Chondrocyte (in vitro differentiated cells): Measurements from ENCODE around the gene HOXD13. TPM values are rescaled to one million over a fixed set of nuclear protein-coding genes. Genes with fewer than 3 reads are reported as not detected.

Experiments used
- DNase-seq: peaks from one replicate; pipeline ENCODE4 v3.0.0; 2021; ENCODE audit warnings: mixed read lengths, low spot score
- H3K27ac Mint-ChIP-seq: one replicate; pipeline ENCODE4 v1.8.0; 2021; ENCODE audit warnings: mild to moderate bottlenecking, moderate library complexity, mixed read lengths; ENCODE audit not compliant: unreplicated experiment
- H3K27me3 Mint-ChIP-seq: 2 replicates; pipeline ENCODE4 v1.8.0; 2021; ENCODE audit warnings: low read depth, mixed read lengths
- H3K36me3 Mint-ChIP-seq: 2 replicates; pipeline ENCODE4 v1.8.0; 2021; ENCODE audit warnings: low read depth, mixed read lengths
- H3K4me1 Mint-ChIP-seq: 2 replicates; pipeline ENCODE4 v1.8.0; 2021; ENCODE audit warnings: low read depth, mild to moderate bottlenecking, mixed read lengths
- H3K4me3 Mint-ChIP-seq: one replicate; pipeline ENCODE4 v1.8.0; 2021; ENCODE audit warnings: mild to moderate bottlenecking, moderate library complexity, mixed read lengths; ENCODE audit not compliant: unreplicated experiment
- H3K9me3 Mint-ChIP-seq: 2 replicates; pipeline ENCODE4 v1.8.0; 2021; ENCODE audit warnings: low read depth, mixed read lengths
- total RNA-seq: library from RNA; stranded (reverse); gene quantifications from 3 replicates; pipeline ENCODE4 v1.2.1, GENCODE V29; 2021
- TF ChIP-seq, protein P1 (sequence below): fragments of 200-600 bp; sonication (generic); IDR thresholded peaks from 2 replicates; pipeline ENCODE4 v1.5.0; 2021; ENCODE audit warnings: antibody characterized with exemption, mild to moderate bottlenecking, moderate library complexity

HOXD13 gene
- total RNA-seq, 1 donor from 2014 or later = not detected

DNA sequence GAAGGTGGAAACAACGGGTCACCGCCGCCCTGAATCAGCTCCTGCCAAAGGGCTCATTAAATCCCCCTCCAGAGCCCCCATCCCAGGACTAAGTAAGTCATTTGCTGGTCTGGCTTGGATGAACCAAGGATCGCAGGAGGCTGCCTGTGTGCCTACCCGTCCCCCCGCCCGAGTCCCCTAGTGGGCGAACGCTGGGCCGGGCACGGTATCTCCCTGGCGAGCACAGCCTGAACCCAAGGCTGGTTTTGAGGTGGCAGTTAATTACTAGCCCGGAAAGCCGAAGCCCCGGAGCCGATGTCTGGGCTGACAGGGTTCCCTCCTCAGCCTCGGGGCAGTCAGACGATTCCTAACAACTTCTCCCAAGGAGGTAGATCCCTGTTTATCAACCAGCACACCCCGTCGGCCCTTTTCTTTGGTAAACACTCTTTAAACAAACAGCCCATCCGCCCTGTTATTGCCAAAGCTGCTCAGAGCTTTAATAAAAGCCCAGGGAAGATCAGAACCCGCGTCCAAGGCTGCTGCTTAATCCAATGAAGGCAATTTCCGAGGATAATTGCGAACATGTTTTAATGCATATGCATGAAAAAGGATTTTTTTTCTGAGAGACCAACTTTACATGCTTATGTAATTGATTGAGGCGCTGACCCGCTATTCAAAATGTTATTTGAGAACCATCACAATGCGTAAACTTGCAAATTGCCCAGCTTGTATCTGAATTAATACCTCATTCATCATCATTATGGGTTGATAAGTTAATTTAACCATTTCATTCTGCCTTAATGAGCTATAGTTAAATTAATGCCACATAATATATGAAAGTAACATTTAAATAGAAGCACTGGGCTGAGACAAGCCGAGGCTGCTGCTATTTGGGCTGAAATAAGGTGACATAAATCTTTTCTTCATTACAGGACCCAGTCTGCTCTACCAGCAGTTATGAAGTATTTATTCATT is 19.3 kb upstream of the HOXD13 start:
- Mint-ChIP-seq H3K27ac (no peak overlapping the region), H3K4me1 (peaks cover 4% of the 10 kb centered on the region), H3K36me3 (peaks cover 2% of the 10 kb centered on the region), H3K4me3 (no peak overlapping the region), H3K9me3 (no peaks in the 10 kb centered on the region), H3K27me3 (peaks cover 79% of the 10 kb centered on the region)
- DNase-seq = no peak
- TF ChIP-seq, protein P1, sequence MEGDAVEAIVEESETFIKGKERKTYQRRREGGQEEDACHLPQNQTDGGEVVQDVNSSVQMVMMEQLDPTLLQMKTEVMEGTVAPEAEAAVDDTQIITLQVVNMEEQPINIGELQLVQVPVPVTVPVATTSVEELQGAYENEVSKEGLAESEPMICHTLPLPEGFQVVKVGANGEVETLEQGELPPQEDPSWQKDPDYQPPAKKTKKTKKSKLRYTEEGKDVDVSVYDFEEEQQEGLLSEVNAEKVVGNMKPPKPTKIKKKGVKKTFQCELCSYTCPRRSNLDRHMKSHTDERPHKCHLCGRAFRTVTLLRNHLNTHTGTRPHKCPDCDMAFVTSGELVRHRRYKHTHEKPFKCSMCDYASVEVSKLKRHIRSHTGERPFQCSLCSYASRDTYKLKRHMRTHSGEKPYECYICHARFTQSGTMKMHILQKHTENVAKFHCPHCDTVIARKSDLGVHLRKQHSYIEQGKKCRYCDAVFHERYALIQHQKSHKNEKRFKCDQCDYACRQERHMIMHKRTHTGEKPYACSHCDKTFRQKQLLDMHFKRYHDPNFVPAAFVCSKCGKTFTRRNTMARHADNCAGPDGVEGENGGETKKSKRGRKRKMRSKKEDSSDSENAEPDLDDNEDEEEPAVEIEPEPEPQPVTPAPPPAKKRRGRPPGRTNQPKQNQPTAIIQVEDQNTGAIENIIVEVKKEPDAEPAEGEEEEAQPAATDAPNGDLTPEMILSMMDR = no peak

DNA sequence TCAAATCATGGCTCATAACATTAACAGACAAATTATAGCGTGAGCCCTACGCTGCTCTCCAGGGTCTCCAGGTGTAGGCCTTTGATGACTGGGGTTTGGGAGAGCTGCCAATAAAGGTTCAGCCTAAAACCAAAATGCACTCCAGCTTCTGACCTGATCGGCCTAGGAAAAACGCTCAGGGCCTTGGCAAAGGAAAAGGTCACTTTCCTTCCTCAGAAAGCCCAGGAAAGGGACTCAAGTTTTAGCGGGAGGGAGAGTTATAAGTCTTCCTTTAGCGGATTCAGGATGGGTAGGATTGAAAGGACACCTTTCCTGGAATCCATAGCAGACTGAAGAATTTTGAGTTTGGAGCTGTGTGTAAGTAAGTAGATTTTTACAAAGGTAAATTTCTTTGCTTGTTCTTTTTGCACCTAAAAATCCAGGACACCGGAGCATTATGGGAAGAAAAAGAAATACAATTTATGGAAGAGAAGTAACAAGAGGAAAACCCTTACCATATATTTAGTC is 17.5 kb upstream of the HOXD13 start:
- Mint-ChIP-seq H3K4me1 (peaks cover 8% of the 10 kb centered on the region), H3K9me3 (no peaks in the 10 kb centered on the region), H3K27me3 (peaks cover 77% of the 10 kb centered on the region), H3K36me3 (peaks cover 6% of the 10 kb centered on the region), H3K27ac (no peak overlapping the region), H3K4me3 (no peak overlapping the region)
- DNase-seq = no peak
- TF ChIP-seq, protein P1 = no peak

DNA sequence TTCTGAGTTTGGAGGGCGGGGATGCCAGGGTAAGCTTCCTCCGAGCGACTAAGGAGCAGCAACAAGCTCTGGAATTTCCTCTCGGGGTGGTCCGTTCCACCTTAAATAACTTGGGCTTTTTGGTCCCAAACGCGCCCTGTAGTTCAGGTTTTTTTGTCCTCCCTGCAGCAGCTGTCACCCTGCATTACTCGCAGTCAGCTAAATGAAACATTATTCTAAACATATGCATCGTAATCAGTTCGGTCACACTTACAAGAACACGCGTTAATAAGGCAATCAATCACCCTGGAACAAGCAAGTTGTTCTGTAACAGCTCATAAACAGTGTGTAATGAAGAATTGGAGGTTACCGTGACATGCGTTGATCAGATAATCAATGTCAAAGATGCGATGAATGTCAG is 17.0 kb upstream of the HOXD13 start:
- no peak overlapping the region for H3K4me3 Mint-ChIP-seq

DNA sequence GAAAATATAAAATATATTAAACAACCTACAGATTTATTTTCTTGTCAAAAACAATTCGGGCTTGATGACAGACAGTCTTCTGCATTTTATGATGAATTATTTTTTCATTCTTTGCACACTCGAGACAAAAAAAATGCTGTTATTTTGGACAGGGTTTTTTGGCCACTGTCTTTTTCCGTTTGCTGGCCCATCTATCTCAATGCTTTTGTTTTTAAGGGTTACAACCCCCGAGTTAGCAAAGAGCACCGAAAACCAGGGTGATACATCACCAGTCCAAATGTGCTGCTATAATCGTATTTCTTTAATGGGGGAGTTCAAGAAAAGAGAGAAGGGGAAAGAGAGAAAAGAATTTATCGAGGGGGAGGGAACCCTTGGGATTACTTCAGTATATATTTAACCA is 16.5 kb upstream of the HOXD13 start:
- Mint-ChIP-seq H3K4me3 (no peak overlapping the region), H3K36me3 (peaks cover 6% of the 10 kb centered on the region), H3K27me3 (peaks cover 70% of the 10 kb centered on the region), H3K4me1 (peaks cover 10% of the 10 kb centered on the region), H3K9me3 (no peaks in the 10 kb centered on the region), H3K27ac (no peak overlapping the region)
- no peak for DNase-seq
- TF ChIP-seq, protein P1 = no peak

More for the DNA sequence above, 17.0 kb upstream of the HOXD13 start:
- Mint-ChIP-seq H3K36me3 (peaks cover 6% of the 10 kb centered on the region), H3K27me3 (peaks cover 72% of the 10 kb centered on the region), H3K9me3 (no peaks in the 10 kb centered on the region), H3K4me1 (peaks cover 8% of the 10 kb centered on the region), H3K27ac (no peak overlapping the region)
- TF ChIP-seq, protein P1 = no peak
- DNase-seq = no peak

DNA sequence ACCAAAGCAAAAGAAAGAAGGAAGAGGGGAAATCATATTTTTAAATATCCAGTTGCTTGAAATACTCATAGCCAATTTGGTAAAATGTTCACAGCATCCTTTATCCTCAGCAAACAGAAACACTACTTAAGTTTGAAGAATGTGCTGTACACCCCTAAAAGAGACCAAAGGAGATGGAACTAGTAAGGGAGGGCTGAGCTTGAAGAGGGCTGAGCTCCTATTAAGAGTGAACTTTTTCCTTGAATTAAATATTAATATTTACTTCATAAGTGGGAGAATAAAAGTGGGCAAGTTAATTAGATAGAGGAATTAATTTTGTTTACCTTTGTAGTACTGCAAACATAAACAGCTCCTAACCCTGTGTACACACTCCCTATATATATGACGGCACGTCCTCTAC is 15.7 kb upstream of the HOXD13 start:
- H3K27me3 Mint-ChIP-seq = peaks cover 72% of the 10 kb centered on the region
- H3K4me3 Mint-ChIP-seq = no peak overlapping the region
- peaks cover 8% of the 10 kb centered on the region for H3K36me3 Mint-ChIP-seq
- no peak overlapping the region for H3K27ac Mint-ChIP-seq
- no peaks in the 10 kb centered on the region for H3K9me3 Mint-ChIP-seq
- TF ChIP-seq, protein P1 = no peak
- H3K4me1 Mint-ChIP-seq = peaks cover 12% of the 10 kb centered on the region
- no peak for DNase-seq
